ENCODE measurements around the gene COX6B2. TPM values are rescaled to one million over a fixed set of nuclear protein-coding genes. Genes with fewer than 3 reads are reported as not detected.

COX6B2 gene
- total RNA-seq, 4 donors from 2014 or later: not detected

DNA sequence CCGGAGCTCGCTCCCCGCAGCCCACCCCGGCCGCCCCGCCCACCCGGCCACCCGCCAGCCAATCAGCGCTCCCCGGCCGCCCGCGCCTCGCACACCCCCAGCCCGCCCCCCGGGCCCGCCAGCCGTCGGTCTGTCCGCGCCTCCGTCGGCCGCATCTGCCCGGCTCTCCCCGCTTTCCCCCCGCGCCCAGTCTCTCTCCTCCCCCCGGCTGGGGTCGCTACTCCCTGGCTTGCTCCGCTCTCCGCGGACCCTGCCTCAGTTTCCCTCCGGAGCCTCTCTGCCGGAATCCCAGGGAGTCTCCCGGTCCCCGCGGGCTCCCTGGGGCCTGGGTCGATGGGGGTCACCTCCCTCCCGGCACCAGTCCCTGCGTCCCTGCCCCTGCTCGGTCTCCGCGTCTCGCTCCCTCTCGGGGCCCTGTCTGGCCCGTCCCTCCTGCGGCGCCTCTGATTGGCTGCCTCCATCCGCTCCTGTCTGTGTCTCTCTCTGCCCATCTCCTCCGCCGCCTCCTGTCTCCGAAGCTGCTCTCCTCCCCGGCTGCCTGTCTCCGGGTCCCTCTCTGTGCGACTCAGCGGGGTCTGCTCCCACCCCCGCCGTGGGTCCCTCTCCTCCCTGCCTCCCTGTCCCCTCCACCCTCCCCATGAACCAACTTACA is 15.3 kb upstream of the COX6B2 start:
- TF ChIP-seq CTCF (IDR thresholded peaks at IDR 0.05; ENCODE audit: low read depth): no peak

- TF ChIP-seq CTCF (IDR thresholded peaks at IDR 0.05; ENCODE audit: low read depth): no peak
Observed at GRCh38 chr19:55368701-55369563, 14.4 kb upstream of the COX6B2 start.

DNA sequence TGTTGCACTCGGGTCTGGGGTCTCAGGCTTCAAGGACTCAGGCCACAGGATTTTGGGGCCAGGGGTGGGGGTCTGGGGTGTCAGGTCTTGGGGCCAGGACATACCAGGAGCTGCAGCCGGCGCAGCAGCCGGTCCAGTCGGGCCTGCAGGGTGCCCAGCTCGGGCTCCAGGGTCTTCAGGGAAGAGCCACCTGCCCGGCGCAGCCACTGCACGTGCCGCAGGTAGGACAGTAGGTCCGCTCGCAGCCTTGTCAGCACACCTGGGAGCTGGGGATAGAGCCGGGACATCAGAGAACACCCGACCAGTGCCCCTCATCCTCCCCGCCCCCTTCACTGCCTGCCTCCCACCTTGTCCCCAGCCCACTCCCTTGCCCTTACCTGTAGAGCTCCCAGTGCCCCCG is 13.6 kb upstream of the COX6B2 start:
- no peak for TF ChIP-seq CTCF (IDR thresholded peaks at IDR 0.05; ENCODE audit: low read depth)

GRCh38 chr19:55366790-55367189 is 12.3 kb upstream of the COX6B2 start:
- no peak for TF ChIP-seq CTCF (IDR thresholded peaks at IDR 0.05; ENCODE audit: low read depth)

- no peak for TF ChIP-seq CTCF (IDR thresholded peaks at IDR 0.05; ENCODE audit: low read depth)
Observed at GRCh38 chr19:55365964-55366363, 11.4 kb upstream of the COX6B2 start.

- TF ChIP-seq CTCF (IDR thresholded peaks at IDR 0.05; ENCODE audit: low read depth): no peak
Observed at GRCh38 chr19:55365245-55365644, 10.7 kb upstream of the COX6B2 start.

GRCh38 chr19:55362990-55363716 is 8.6 kb upstream of the COX6B2 start, which contains the start of gene GARIN5B:
GARIN5B (minus strand) TSS chr19:55363260; CDS start chr19:55363066, 194 bp downstream.
- TF ChIP-seq CTCF (IDR thresholded peaks at IDR 0.05; ENCODE audit: low read depth): no peak

All from subcutaneous adipose tissue (tissue), 4 donors.